HEK293 (cell line): Measurements from ENCODE around the gene DCDC2.

Experiments
- GLIS2 ChIP-seq: fragments of 450-650 bp; formaldehyde crosslinking; IDR thresholded peaks from 2 replicates; pipeline ENCODE4 v1.5.1; 2016; ENCODE audit warnings: missing biosample characterization, missing genetic modification characterization
- KLF16 ChIP-seq: fragments of 450-650 bp; formaldehyde crosslinking; IDR thresholded peaks from 2 replicates; pipeline ENCODE4 v1.5.1; 2017; ENCODE audit warnings: missing biosample characterization, missing genetic modification characterization
- KLF9 ChIP-seq: fragments of 450-650 bp; formaldehyde crosslinking; IDR thresholded peaks from 2 replicates; pipeline ENCODE4 v1.5.1; 2016; ENCODE audit warnings: missing biosample characterization, missing genetic modification characterization, low read depth
- PRDM10 ChIP-seq: fragments of 450-650 bp; formaldehyde crosslinking; IDR thresholded peaks from 2 replicates; pipeline ENCODE4 v1.5.1; 2016; ENCODE audit warnings: missing biosample characterization, missing genetic modification characterization
- PRDM4 ChIP-seq: fragments of 450-650 bp; formaldehyde crosslinking; IDR thresholded peaks from 2 replicates; pipeline ENCODE4 v1.5.1; 2017; ENCODE audit warnings: missing biosample characterization, missing genetic modification characterization
- SP3 ChIP-seq: fragments of 450-650 bp; formaldehyde crosslinking; IDR thresholded peaks from 2 replicates; pipeline ENCODE4 v1.5.1; 2016; ENCODE audit warnings: missing biosample characterization, missing genetic modification characterization
- ZNF24 ChIP-seq: fragments of 450-650 bp; formaldehyde crosslinking; IDR thresholded peaks from 2 replicates; pipeline ENCODE4 v1.5.1; 2016; ENCODE audit warnings: missing biosample characterization, missing genetic modification characterization
- ZNF701 ChIP-seq: fragments of 450-650 bp; formaldehyde crosslinking; IDR thresholded peaks from 2 replicates; pipeline ENCODE4 v1.5.1; 2016; ENCODE audit warnings: missing biosample characterization, missing genetic modification characterization
- ZNF76 ChIP-seq: fragments of 450-650 bp; formaldehyde crosslinking; IDR thresholded peaks from 2 replicates; pipeline ENCODE4; 2016; ENCODE audit warnings: low read depth, missing biosample characterization, missing genetic modification characterization, borderline replicate concordance
- TF ChIP-seq, protein P1 (sequence below): fragments of 450-650 bp; formaldehyde crosslinking; IDR thresholded peaks from 2 replicates; pipeline ENCODE4 v1.5.1; 2016; ENCODE audit warnings: missing biosample characterization, missing genetic modification characterization
- TF ChIP-seq, protein P2 (sequence below): fragments of 450-650 bp; formaldehyde crosslinking; IDR thresholded peaks from 2 replicates; pipeline ENCODE4 v1.5.1; 2016; ENCODE audit warnings: missing biosample characterization, missing genetic modification characterization

DNA sequence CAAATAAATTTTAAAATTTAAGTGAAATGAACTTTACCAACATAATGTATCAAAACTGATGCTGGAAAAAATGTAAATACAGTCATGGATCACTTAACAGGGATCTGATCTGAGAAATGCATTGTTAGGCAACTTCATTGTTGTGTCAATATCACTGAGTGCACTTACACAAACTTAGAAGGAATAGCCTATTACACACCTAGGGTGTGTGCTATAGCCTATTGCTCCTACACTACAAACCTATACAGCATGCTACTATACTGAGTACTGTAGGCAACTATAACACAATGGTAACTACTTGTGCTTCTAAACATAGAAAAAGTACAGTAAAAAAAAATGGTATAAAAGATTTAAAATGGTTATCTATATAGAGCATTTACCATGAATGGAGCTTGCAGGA is 104.5 kb downstream of the DCDC2 start:
- no peak for TF ChIP-seq KLF9 (tag by site-specific recombination)
- no peak for TF ChIP-seq SP3 (tag by site-specific recombination)
- TF ChIP-seq, protein P1, sequence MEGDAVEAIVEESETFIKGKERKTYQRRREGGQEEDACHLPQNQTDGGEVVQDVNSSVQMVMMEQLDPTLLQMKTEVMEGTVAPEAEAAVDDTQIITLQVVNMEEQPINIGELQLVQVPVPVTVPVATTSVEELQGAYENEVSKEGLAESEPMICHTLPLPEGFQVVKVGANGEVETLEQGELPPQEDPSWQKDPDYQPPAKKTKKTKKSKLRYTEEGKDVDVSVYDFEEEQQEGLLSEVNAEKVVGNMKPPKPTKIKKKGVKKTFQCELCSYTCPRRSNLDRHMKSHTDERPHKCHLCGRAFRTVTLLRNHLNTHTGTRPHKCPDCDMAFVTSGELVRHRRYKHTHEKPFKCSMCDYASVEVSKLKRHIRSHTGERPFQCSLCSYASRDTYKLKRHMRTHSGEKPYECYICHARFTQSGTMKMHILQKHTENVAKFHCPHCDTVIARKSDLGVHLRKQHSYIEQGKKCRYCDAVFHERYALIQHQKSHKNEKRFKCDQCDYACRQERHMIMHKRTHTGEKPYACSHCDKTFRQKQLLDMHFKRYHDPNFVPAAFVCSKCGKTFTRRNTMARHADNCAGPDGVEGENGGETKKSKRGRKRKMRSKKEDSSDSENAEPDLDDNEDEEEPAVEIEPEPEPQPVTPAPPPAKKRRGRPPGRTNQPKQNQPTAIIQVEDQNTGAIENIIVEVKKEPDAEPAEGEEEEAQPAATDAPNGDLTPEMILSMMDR: no peak
- no peak for TF ChIP-seq PRDM4
- no peak for TF ChIP-seq ZNF701 (tag by site-specific recombination)
- no peak for TF ChIP-seq GLIS2 (tag by site-specific recombination)
- TF ChIP-seq ZNF24: no peak
- no peak for TF ChIP-seq PRDM10
- TF ChIP-seq KLF16 (tag by site-specific recombination): no peak
- TF ChIP-seq, protein P2, sequence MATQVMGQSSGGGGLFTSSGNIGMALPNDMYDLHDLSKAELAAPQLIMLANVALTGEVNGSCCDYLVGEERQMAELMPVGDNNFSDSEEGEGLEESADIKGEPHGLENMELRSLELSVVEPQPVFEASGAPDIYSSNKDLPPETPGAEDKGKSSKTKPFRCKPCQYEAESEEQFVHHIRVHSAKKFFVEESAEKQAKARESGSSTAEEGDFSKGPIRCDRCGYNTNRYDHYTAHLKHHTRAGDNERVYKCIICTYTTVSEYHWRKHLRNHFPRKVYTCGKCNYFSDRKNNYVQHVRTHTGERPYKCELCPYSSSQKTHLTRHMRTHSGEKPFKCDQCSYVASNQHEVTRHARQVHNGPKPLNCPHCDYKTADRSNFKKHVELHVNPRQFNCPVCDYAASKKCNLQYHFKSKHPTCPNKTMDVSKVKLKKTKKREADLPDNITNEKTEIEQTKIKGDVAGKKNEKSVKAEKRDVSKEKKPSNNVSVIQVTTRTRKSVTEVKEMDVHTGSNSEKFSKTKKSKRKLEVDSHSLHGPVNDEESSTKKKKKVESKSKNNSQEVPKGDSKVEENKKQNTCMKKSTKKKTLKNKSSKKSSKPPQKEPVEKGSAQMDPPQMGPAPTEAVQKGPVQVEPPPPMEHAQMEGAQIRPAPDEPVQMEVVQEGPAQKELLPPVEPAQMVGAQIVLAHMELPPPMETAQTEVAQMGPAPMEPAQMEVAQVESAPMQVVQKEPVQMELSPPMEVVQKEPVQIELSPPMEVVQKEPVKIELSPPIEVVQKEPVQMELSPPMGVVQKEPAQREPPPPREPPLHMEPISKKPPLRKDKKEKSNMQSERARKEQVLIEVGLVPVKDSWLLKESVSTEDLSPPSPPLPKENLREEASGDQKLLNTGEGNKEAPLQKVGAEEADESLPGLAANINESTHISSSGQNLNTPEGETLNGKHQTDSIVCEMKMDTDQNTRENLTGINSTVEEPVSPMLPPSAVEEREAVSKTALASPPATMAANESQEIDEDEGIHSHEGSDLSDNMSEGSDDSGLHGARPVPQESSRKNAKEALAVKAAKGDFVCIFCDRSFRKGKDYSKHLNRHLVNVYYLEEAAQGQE (tag by site-specific recombination): no peak
- no peak for TF ChIP-seq ZNF76
